Measurements from ENCODE around the gene TIGD6. TPM values are rescaled to one million over a fixed set of nuclear protein-coding genes. Genes with fewer than 3 reads are reported as not detected.
A peak's percentile ranks its signal among the peaks of the same experiment; 100 is the strongest.

TIGD6 gene
- total RNA-seq, 1 experiment from 2014 or later: 2.1 TPM

GRCh38 chr5:149961957-149962409 is 38.5 kb downstream of the TIGD6 start:
- Mint-ChIP-seq H3K4me1 (peaks cover 19% of the 10 kb centered on the region), H3K9me3 (no peaks in the 10 kb centered on the region), H3K4me3 (peak overlapping the region; percentile 79), H3K27ac (no peak overlapping the region), H3K27me3 (ENCODE audit: low read depth) (peaks cover 8% of the 10 kb centered on the region; the same call in 1 of the 2 replicates), H3K36me3 (no peaks in the 10 kb centered on the region)
- no peak for DNase-seq (ENCODE audit: low spot score)
- POLR2A ChIA-PET: interaction anchor here (0.8 kb wide), 1 partner anchor 35 kb away, joined by 3 read pairs; no protein-coding TSS in a partner anchor
- ATAC-seq: no peak
- CTCF ChIA-PET: interaction anchor here (0.5 to 5.7 kb wide), 22 partner anchors 10 to 535 kb away, joined by 3 to 60 read pairs (median 4); partner anchors contain the start of genes HMGXB3 and TIGD6
- TF ChIP-seq, protein P1, sequence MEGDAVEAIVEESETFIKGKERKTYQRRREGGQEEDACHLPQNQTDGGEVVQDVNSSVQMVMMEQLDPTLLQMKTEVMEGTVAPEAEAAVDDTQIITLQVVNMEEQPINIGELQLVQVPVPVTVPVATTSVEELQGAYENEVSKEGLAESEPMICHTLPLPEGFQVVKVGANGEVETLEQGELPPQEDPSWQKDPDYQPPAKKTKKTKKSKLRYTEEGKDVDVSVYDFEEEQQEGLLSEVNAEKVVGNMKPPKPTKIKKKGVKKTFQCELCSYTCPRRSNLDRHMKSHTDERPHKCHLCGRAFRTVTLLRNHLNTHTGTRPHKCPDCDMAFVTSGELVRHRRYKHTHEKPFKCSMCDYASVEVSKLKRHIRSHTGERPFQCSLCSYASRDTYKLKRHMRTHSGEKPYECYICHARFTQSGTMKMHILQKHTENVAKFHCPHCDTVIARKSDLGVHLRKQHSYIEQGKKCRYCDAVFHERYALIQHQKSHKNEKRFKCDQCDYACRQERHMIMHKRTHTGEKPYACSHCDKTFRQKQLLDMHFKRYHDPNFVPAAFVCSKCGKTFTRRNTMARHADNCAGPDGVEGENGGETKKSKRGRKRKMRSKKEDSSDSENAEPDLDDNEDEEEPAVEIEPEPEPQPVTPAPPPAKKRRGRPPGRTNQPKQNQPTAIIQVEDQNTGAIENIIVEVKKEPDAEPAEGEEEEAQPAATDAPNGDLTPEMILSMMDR (IDR thresholded peaks at IDR 0.05): 0 out of 2 replicates have a peak, but pooled peaks have one; percentile 29
- no peak for TF ChIP-seq E2F5 (CRISPR knock-in tag; IDR thresholded peaks at IDR 0.05)

DNA sequence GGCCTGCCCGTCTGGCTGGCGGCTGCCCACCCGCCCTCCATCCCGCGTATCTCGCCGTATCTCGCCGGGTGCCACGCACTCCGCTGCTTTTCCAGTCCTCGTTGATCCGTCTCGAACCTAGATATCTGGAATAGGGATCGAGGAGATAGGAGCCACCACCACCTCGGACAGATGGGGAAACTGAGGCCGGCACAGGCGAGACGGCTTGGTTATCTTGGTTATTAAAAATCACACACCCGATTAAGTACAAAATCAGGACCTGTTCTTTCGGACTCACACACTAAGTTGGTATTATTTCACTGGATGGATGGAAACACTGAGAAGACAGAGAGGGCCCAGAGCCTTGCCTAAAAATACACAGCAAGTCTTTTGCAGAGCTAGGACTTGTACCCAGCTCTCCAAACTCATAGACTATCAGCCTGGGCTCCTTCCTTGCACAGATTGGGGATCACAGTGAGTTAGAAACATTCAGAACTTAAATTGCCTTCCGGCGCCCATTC is 39.2 kb downstream of the TIGD6 start:
- peak overlapping the region; percentile 79 for H3K4me3 Mint-ChIP-seq
- TF ChIP-seq NFYB (CRISPR knock-in tag; conservative IDR thresholded peaks at IDR 0.05; ENCODE audit: low read depth): no peak
- 0 out of 2 replicates have a peak, but pooled peaks have one; percentile 20 for TF ChIP-seq KAT7 (CRISPR knock-in tag; IDR thresholded peaks at IDR 0.05; ENCODE audit: borderline replicate concordance)
- DNase-seq (ENCODE audit: low spot score) (no peak), ATAC-seq (no peak)
- no peaks in the 10 kb centered on the region for H3K9me3 Mint-ChIP-seq
- CTCF ChIA-PET: interaction anchor here (0.5 to 5.7 kb wide), 16 partner anchors 10 to 325 kb away, joined by 3 to 60 read pairs (median 8); partner anchors contain the start of genes HMGXB3 and TIGD6
- peaks cover 19% of the 10 kb centered on the region for H3K4me1 Mint-ChIP-seq
- POLR2A ChIA-PET: no interaction called here
- H3K27me3 Mint-ChIP-seq (ENCODE audit: low read depth): peaks cover 8% of the 10 kb centered on the region; the same call in 1 of the 2 replicates
- no peaks in the 10 kb centered on the region for H3K36me3 Mint-ChIP-seq
- no peak overlapping the region for H3K27ac Mint-ChIP-seq

- peak within 1 kb of the TSS; percentile 99 for H3K27ac Mint-ChIP-seq
- H3K9me3 Mint-ChIP-seq: no peaks in the 10 kb centered on the region
- peaks cover 19% of the 10 kb centered on the region for H3K4me1 Mint-ChIP-seq
- H3K36me3 Mint-ChIP-seq: no peaks in the 10 kb centered on the region
- ChIA-PET POLR2A (interaction anchor here (1.3 to 1.5 kb wide), 2 partner anchors 9 to 108 kb away, joined by 4 to 5 read pairs; no protein-coding TSS in a partner anchor), CTCF (interaction anchor here (0.7 to 5.7 kb wide), 28 partner anchors 9 to 589 kb away, joined by 3 to 60 read pairs (median 5); partner anchors contain the start of genes HMGXB3 and TIGD6)
- H3K4me3 Mint-ChIP-seq: peak within 1 kb of the TSS; percentile 79
- ATAC-seq (peak; percentile 98), DNase-seq (ENCODE audit: low spot score) (peak; percentile 97)
- peaks cover 8% of the 10 kb centered on the region; the same call in 1 of the 2 replicates for H3K27me3 Mint-ChIP-seq (ENCODE audit: low read depth)
- TF ChIP-seq ZNF121 (CRISPR knock-in tag; IDR thresholded peaks at IDR 0.05) (no peak), TEAD1 (CRISPR knock-in tag; IDR thresholded peaks at IDR 0.05) (peak; percentile 69; the same call in 1 of the 2 replicates), CBFB (CRISPR knock-in tag; IDR thresholded peaks at IDR 0.05; ENCODE audit: low read depth) (no peak), MXD4 (CRISPR knock-in tag; IDR thresholded peaks at IDR 0.05; ENCODE audit: borderline replicate concordance) (no peak), HMGXB4 (CRISPR knock-in tag; IDR thresholded peaks at IDR 0.05) (peak; percentile 88), FOXP1 (CRISPR knock-in tag; IDR thresholded peaks at IDR 0.05; ENCODE audit: borderline replicate concordance) (peak; percentile 87; the same call in 1 of the 2 replicates), MYBL2 (CRISPR knock-in tag; IDR thresholded peaks at IDR 0.05) (peak; percentile 89), USF2 (CRISPR knock-in tag; IDR thresholded peaks at IDR 0.05) (peak; percentile 99), SP1 (CRISPR knock-in tag; conservative IDR thresholded peaks at IDR 0.05) (peak; percentile 82), GABPB1 (CRISPR knock-in tag; IDR thresholded peaks at IDR 0.05) (peak; percentile 27; the same call in 1 of the 2 replicates), E2F5 (CRISPR knock-in tag; IDR thresholded peaks at IDR 0.05) (0 out of 2 replicates have a peak, but pooled peaks have one; percentile 63)
- TF ChIP-seq, protein P2, sequence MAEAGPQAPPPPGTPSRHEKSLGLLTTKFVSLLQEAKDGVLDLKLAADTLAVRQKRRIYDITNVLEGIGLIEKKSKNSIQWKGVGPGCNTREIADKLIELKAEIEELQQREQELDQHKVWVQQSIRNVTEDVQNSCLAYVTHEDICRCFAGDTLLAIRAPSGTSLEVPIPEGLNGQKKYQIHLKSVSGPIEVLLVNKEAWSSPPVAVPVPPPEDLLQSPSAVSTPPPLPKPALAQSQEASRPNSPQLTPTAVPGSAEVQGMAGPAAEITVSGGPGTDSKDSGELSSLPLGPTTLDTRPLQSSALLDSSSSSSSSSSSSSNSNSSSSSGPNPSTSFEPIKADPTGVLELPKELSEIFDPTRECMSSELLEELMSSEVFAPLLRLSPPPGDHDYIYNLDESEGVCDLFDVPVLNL (CRISPR knock-in tag; IDR thresholded peaks at IDR 0.05; ENCODE audit: borderline replicate concordance, low read depth): no peak; the same call in 1 of the 2 replicates
- TF ChIP-seq, protein P3, sequence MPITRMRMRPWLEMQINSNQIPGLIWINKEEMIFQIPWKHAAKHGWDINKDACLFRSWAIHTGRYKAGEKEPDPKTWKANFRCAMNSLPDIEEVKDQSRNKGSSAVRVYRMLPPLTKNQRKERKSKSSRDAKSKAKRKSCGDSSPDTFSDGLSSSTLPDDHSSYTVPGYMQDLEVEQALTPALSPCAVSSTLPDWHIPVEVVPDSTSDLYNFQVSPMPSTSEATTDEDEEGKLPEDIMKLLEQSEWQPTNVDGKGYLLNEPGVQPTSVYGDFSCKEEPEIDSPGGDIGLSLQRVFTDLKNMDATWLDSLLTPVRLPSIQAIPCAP (CRISPR knock-in tag; IDR thresholded peaks at IDR 0.05): no peak
- TF ChIP-seq, protein P4, sequence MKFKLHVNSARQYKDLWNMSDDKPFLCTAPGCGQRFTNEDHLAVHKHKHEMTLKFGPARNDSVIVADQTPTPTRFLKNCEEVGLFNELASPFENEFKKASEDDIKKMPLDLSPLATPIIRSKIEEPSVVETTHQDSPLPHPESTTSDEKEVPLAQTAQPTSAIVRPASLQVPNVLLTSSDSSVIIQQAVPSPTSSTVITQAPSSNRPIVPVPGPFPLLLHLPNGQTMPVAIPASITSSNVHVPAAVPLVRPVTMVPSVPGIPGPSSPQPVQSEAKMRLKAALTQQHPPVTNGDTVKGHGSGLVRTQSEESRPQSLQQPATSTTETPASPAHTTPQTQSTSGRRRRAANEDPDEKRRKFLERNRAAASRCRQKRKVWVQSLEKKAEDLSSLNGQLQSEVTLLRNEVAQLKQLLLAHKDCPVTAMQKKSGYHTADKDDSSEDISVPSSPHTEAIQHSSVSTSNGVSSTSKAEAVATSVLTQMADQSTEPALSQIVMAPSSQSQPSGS (CRISPR knock-in tag; IDR thresholded peaks at IDR 0.05; ENCODE audit: borderline replicate concordance, low read depth): 0 out of 2 replicates have a peak, but pooled peaks have one; percentile 30
Observed at GRCh38 chr5:149960272-149961185, 39.9 kb downstream of the TIGD6 start, which contains the start of gene SLC26A2. SLC26A2 (plus strand) TSS chr5:149960758; CDS start chr5:149977653, 16,895 bp downstream.

Measured in WTC11 (cell line).